HepG2 (cell line): Measurements from ENCODE around the gene OR51E2.

Experiments used
- ETV6 ChIP-seq: sonication (generic); formaldehyde crosslinking; conservative IDR thresholded peaks from 2 replicates; pipeline ENCODE4 v1.4.0; 2020; ENCODE audit warnings: missing genetic modification reagents
- POLR2AphosphoS5 ChIP-seq: IDR thresholded peaks from 2 replicates; pipeline ENCODE4 v1.6.1; 2012; ENCODE audit warnings: low read depth, low read length
- ZNF3 ChIP-seq: IDR thresholded peaks from 2 replicates; pipeline ENCODE4 v1.7.0; 2017; ENCODE audit warnings: inconsistent platforms
- TF ChIP-seq, protein P1 (sequence below): sonication (generic); formaldehyde crosslinking; IDR thresholded peaks from 2 replicates; pipeline ENCODE4 v1.5.0; 2020; ENCODE audit warnings: mild to moderate bottlenecking, missing genetic modification reagents, moderate library complexity

DNA sequence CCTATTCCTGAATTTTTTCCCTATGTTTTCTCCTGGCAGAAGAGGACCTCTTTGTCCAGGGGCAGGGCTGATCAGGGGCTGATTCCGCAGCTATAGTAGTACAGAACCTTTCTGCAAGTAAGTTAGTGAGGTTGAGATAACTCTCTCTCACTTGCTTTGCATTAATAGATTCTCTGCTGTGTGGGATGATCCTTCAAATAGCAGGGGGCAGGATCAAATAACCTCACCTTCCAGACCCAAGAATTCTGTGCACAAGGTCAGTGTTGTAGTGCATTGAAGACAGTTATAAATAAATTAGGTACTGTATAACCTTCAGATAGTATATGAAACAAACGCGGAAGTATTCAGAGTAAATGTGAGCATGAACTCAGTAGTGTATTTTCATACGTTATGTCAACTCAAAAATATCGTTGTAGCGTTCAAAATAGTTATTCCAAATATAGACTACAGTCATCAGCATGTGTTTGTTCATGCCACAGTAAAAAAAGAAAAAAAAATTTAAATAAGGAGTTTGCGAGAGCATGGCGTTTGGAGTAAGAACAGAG is 7.2 kb upstream of the OR51E2 start:
- TF ChIP-seq ZNF3 (no peak), POLR2AphosphoS5 (no peak), ETV6 (no peak)
- TF ChIP-seq, protein P1, sequence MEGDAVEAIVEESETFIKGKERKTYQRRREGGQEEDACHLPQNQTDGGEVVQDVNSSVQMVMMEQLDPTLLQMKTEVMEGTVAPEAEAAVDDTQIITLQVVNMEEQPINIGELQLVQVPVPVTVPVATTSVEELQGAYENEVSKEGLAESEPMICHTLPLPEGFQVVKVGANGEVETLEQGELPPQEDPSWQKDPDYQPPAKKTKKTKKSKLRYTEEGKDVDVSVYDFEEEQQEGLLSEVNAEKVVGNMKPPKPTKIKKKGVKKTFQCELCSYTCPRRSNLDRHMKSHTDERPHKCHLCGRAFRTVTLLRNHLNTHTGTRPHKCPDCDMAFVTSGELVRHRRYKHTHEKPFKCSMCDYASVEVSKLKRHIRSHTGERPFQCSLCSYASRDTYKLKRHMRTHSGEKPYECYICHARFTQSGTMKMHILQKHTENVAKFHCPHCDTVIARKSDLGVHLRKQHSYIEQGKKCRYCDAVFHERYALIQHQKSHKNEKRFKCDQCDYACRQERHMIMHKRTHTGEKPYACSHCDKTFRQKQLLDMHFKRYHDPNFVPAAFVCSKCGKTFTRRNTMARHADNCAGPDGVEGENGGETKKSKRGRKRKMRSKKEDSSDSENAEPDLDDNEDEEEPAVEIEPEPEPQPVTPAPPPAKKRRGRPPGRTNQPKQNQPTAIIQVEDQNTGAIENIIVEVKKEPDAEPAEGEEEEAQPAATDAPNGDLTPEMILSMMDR (CRISPR knock-in tag) = no peak
